Thyroid gland (tissue), 4 donors: ENCODE measurements around the gene PBXIP1.

ENCODE experiments used
- POLR2A ChIP-seq, 2 donors: fragments of 450-650 bp; IDR thresholded peaks; one replicate each; pipeline ENCODE4 v1.6.1; 2017; ENCODE audit warnings: antibody characterized with exemption in 2 of 2, mild to moderate bottlenecking in 2 of 2, moderate library complexity in 1 of 2
- TF ChIP-seq, protein P1 (sequence below), 6 experiments: fragments of 200-600 bp in 3 of 6; fragments of 450-650 bp in 3 of 6; sonication (generic) in 3 of 6; IDR thresholded peaks; one replicate each; pipeline ENCODE4 v1.5.1; 2016 to 2019; ENCODE audit warnings: antibody characterized with exemption in 6 of 6, mild to moderate bottlenecking in 2 of 6, inconsistent platforms in 1 of 6, moderate library complexity in 1 of 6

GRCh38 chr1:155002464-155003226, 46.7 kb upstream of the PBXIP1 start, which contains the start of gene ZBTB7B:
- TF ChIP-seq, protein P1, sequence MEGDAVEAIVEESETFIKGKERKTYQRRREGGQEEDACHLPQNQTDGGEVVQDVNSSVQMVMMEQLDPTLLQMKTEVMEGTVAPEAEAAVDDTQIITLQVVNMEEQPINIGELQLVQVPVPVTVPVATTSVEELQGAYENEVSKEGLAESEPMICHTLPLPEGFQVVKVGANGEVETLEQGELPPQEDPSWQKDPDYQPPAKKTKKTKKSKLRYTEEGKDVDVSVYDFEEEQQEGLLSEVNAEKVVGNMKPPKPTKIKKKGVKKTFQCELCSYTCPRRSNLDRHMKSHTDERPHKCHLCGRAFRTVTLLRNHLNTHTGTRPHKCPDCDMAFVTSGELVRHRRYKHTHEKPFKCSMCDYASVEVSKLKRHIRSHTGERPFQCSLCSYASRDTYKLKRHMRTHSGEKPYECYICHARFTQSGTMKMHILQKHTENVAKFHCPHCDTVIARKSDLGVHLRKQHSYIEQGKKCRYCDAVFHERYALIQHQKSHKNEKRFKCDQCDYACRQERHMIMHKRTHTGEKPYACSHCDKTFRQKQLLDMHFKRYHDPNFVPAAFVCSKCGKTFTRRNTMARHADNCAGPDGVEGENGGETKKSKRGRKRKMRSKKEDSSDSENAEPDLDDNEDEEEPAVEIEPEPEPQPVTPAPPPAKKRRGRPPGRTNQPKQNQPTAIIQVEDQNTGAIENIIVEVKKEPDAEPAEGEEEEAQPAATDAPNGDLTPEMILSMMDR (IDR thresholded peaks at IDR 0.05): no peak
- no peak for TF ChIP-seq POLR2A (IDR thresholded peaks at IDR 0.05)
